ENCODE measurements around the gene TNNT3.

TNNT3 gene

GRCh38 chr11:1927848-1928469 is 8.5 kb downstream of the TNNT3 start:
- peaks cover 0 to 12% (median 5%) of the 10 kb centered on the region in 4 donors for H3K4me1 ChIP-seq
- H3K4me3 ChIP-seq, result no peak overlapping the region
- peak overlapping the region in 1 of 2 donors; percentile 3 for H3K27ac ChIP-seq
- intact Hi-C loops (cut with DNase I; ENCODE audit: low total_unique reads), result no loop called here
- no peaks in the 10 kb centered on the region for H3K36me3 ChIP-seq
- TF ChIP-seq CTCF (IDR thresholded peaks at IDR 0.05), result no peak
- DNase-seq, result no peak
- no peaks in the 10 kb centered on the region for H3K9me3 ChIP-seq
- H3K27me3 ChIP-seq, result peaks cover 0 to 4% of the 10 kb centered on the region in 2 donors

DNA sequence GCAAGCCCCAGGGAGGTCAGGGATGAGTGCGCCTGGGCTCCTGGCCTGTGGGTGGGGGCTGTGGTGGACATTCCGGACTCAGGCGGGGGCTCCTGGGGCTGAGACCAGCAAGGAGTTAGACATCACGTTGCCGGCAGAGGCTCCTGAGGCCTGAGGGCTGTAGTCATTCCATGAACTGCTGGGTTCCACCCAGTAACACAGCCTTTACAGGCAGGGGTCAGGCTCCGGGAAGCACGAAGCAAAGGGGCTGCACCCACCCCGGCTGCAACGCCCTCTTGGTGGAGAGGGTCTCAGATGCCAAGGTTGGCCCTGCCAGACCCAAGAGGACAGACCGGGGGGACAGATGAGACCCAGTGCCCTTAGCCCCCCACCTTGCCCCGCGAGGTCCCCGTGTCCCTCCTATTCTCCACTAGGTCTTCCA is 9.0 kb downstream of the TNNT3 start:
- Histone ChIP-seq H3K4me3 (no peak overlapping the region), H3K27ac (peak overlapping the region in 1 of 2 donors; percentile 3), H3K4me1 (peaks cover 0 to 12% (median 5%) of the 10 kb centered on the region in 4 donors), H3K27me3 (peaks cover 0 to 4% of the 10 kb centered on the region in 2 donors), H3K9me3 (no peaks in the 10 kb centered on the region), H3K36me3 (no peaks in the 10 kb centered on the region)
- DNase-seq, result no peak
- TF ChIP-seq CTCF (IDR thresholded peaks at IDR 0.05), result no peak
- intact Hi-C loops (cut with DNase I; ENCODE audit: low total_unique reads), result no loop called here

- peak overlapping the region in 1 of 2 donors; percentile 3 for H3K27ac ChIP-seq
- intact Hi-C loops (cut with DNase I; ENCODE audit: low total_unique reads), result no loop called here
- no peak for TF ChIP-seq CTCF (IDR thresholded peaks at IDR 0.05)
- H3K4me1 ChIP-seq, result peaks cover 0 to 12% (median 5%) of the 10 kb centered on the region in 4 donors
- no peaks in the 10 kb centered on the region for H3K36me3 ChIP-seq
- no peak overlapping the region for H3K4me3 ChIP-seq
- no peaks in the 10 kb centered on the region for H3K9me3 ChIP-seq
- peaks cover 0 to 4% of the 10 kb centered on the region in 2 donors for H3K27me3 ChIP-seq
- no peak for DNase-seq
Observed at GRCh38 chr11:1928891-1929541, 9.5 kb downstream of the TNNT3 start.

DNA sequence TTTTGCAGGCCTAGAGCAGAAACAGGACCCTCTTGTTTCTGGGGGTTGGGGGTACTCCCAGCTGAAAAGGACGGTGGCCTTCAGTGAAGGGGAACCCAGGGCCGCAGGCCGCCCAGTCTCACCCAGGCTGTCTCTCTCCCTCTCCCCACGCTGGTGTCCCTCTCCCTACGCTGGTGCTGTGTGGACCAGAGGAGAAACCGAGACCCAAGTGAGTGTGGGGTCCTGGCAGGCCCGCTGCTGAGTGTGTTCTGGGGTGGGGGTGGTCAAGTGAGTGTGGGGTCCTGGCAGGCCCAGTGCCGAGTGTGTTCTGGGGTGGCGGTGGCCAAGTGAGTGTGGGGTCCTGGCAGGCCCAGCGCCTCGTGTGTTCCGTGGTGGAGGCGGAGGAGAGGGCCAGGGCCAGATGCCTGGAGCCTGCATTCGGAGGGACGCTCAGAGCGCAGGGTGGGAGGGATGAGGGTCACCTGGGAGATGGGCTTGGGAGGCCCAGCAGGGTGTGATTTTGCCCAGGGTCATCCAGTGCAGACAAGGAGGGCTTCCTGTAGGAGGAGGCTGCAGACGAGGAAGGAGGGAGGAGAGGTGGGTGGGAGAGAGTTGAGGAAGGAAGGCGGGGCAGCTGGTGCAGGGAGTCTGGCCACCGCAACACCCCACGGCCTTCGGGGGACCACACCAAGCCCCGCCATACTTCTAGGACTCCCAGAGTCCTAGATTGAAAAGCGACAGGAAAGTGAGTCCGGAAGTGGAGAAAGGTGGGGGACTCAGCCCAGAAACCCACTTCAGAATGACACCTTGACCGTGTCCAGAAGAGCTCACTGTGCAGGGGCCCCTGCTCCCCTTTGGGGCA is 10.3 kb downstream of the TNNT3 start:
- Histone ChIP-seq H3K27ac (no peak overlapping the region), H3K27me3 (peaks cover 0 to 1% of the 10 kb centered on the region in 2 donors), H3K4me3 (no peak overlapping the region), H3K9me3 (no peaks in the 10 kb centered on the region), H3K36me3 (no peaks in the 10 kb centered on the region), H3K4me1 (peaks cover 0 to 12% (median 5%) of the 10 kb centered on the region in 4 donors)
- intact Hi-C loops (cut with DNase I; ENCODE audit: low total_unique reads), result no loop called here
- TF ChIP-seq CTCF (IDR thresholded peaks at IDR 0.05), result no peak
- DNase-seq, result no peak

GRCh38 chr11:1930462-1930830 is 10.9 kb downstream of the TNNT3 start:
- intact Hi-C loops (cut with DNase I; ENCODE audit: low total_unique reads), result no loop called here
- Histone ChIP-seq H3K9me3 (no peaks in the 10 kb centered on the region), H3K27ac (peak overlapping the region in 1 of 2 donors; percentile 12), H3K4me3 (no peak overlapping the region), H3K27me3 (no peaks in the 10 kb centered on the region), H3K4me1 (peaks cover 0 to 12% (median 5%) of the 10 kb centered on the region in 4 donors), H3K36me3 (no peaks in the 10 kb centered on the region)
- no peak for TF ChIP-seq CTCF (IDR thresholded peaks at IDR 0.05)
- DNase-seq, result no peak

All from tibial artery (tissue), 4 donors.